LNCaP clone FGC (cell line): Measurements from ENCODE around the gene HTR1E.

Experiments
- DNase-seq: peaks from one replicate; pipeline ENCODE4 v3.0.0-alpha.2; 2011; ENCODE audit warnings: low read depth
- H3K4me3 ChIP-seq: 2 replicates; pipeline ENCODE4 v1.5.1; 2011; ENCODE audit warnings: mild to moderate bottlenecking, low read depth, low read length, control low read depth
- CTCF ChIP-seq: IDR thresholded peaks from 2 replicates; pipeline ENCODE4 v1.5.1; 2012; ENCODE audit warnings: mild to moderate bottlenecking; ENCODE audit not compliant: control insufficient read depth, insufficient read depth; ENCODE audit errors: extremely low read depth

Gene HTR1E

GRCh38 chr6:86936834-86937218 lies 502 bp upstream of the HTR1E start:
- no peak for DNase-seq
- H3K4me3 ChIP-seq, result no peak overlapping the region
- no peak for TF ChIP-seq CTCF

- TF ChIP-seq CTCF, result no peak
- no peak for DNase-seq
- H3K4me3 ChIP-seq, result no peak overlapping the region
Measured at GRCh38 chr6:86938814-86939213, 1.5 kb downstream of the HTR1E start.

GRCh38 chr6:86941461-86941860 lies 4.1 kb downstream of the HTR1E start:
- no peak for DNase-seq
- no peak overlapping the region for H3K4me3 ChIP-seq
- no peak for TF ChIP-seq CTCF

- no peak overlapping the region for H3K4me3 ChIP-seq
- no peak for DNase-seq
Measured at GRCh38 chr6:86942769-86943516, 5.6 kb downstream of the HTR1E start.

GRCh38 chr6:86943819-86944407 lies 6.6 kb downstream of the HTR1E start:
- no peak for DNase-seq
- H3K4me3 ChIP-seq, result no peak overlapping the region
- no peak for TF ChIP-seq CTCF

More at GRCh38 chr6:86942769-86943516, 5.6 kb downstream of the HTR1E start:
- TF ChIP-seq CTCF, result no peak

GRCh38 chr6:86949771-86950170 lies 12.4 kb downstream of the HTR1E start:
- no peak for DNase-seq
- no peak for TF ChIP-seq CTCF
- no peak overlapping the region for H3K4me3 ChIP-seq
